Activated T-cell treated with anti-CD3 and anti-CD28 coated beads for 48 hours (primary cell): ENCODE results near the gene KIF6.

Experiments used
- DNase-seq: peaks from one replicate; pipeline ENCODE4 v3.0.0-alpha.2; 2020; ENCODE audit warnings: low read depth

The KIF6 gene

GRCh38 chr6:39420300-39421265 is 304.6 kb downstream of the KIF6 start:
- DNase-seq, result no peak

- DNase-seq, result no peak
These were observed 305.6 kb downstream of the KIF6 start for GRCh38 chr6:39419607-39420006.

GRCh38 chr6:39417440-39417839 is 307.8 kb downstream of the KIF6 start:
- no peak for DNase-seq

- DNase-seq, result no peak
These were observed 308.5 kb downstream of the KIF6 start for GRCh38 chr6:39416728-39417127.

- DNase-seq, result no peak
These were observed 309.2 kb downstream of the KIF6 start for GRCh38 chr6:39416026-39416425.

GRCh38 chr6:39415482-39415881 is 309.7 kb downstream of the KIF6 start:
- DNase-seq, result no peak

GRCh38 chr6:39411465-39411864 is 313.7 kb downstream of the KIF6 start:
- no peak for DNase-seq

GRCh38 chr6:39411001-39411400 is 314.2 kb downstream of the KIF6 start:
- DNase-seq, result no peak

GRCh38 chr6:39409889-39410288 is 315.3 kb downstream of the KIF6 start:
- no peak for DNase-seq

GRCh38 chr6:39407446-39407993 is 317.7 kb downstream of the KIF6 start:
- DNase-seq, result no peak

GRCh38 chr6:39404312-39404711 is 320.9 kb downstream of the KIF6 start:
- no peak for DNase-seq

GRCh38 chr6:39403304-39403703 is 321.9 kb downstream of the KIF6 start:
- no peak for DNase-seq

- no peak for DNase-seq
These were observed 322.9 kb downstream of the KIF6 start for GRCh38 chr6:39402239-39402751.

- no peak for DNase-seq
These were observed 323.8 kb downstream of the KIF6 start for GRCh38 chr6:39401376-39401775.

GRCh38 chr6:39400026-39400425 is 325.2 kb downstream of the KIF6 start:
- no peak for DNase-seq

- DNase-seq, result no peak
These were observed 328.4 kb downstream of the KIF6 start for GRCh38 chr6:39396854-39397253.

GRCh38 chr6:39393075-39393474 is 332.1 kb downstream of the KIF6 start:
- no peak for DNase-seq

- DNase-seq, result no peak
These were observed 334.0 kb downstream of the KIF6 start for GRCh38 chr6:39391182-39391581.

- DNase-seq, result no peak
These were observed 335.8 kb downstream of the KIF6 start for GRCh38 chr6:39389484-39389767.

- DNase-seq, result no peak
These were observed 336.4 kb downstream of the KIF6 start for GRCh38 chr6:39388606-39389483.

- no peak for DNase-seq
These were observed 337.4 kb downstream of the KIF6 start for GRCh38 chr6:39387785-39388184.

GRCh38 chr6:39386487-39386886 is 338.7 kb downstream of the KIF6 start:
- no peak for DNase-seq
